Suppressor macrophage (primary cell): ENCODE measurements around the gene MECP2.

ENCODE experiments used
- DNase-seq, 4 experiments: peaks; one replicate each; pipeline ENCODE4 v3.0.0-alpha.2; 2020 to 2022

Gene MECP2

DNA sequence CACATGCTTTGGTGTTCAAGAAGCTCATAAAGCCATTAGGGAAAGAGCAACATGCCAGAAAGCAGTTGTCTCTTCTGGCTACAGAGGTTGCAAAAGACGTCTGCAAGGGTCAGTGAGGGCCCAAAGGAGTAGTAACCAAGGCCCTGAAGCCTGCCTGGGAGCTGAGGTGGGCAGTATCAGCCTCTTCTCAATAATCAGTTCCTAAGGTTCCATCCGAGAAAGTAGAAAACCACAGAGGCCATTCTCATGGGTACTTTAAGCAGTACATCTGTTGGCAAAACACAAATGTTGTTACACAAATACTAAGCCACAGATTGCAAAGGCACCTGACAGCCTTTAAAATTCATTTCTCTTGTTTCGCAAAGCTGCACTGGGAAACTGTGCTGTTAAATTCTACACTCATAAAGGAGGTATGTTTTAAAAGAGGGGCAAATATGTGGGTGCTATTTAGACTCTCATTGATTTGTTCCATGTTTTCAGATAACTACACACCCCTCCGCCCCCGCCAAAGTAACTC, 37.7 kb downstream of the MECP2 start:
- no peak for DNase-seq

DNA sequence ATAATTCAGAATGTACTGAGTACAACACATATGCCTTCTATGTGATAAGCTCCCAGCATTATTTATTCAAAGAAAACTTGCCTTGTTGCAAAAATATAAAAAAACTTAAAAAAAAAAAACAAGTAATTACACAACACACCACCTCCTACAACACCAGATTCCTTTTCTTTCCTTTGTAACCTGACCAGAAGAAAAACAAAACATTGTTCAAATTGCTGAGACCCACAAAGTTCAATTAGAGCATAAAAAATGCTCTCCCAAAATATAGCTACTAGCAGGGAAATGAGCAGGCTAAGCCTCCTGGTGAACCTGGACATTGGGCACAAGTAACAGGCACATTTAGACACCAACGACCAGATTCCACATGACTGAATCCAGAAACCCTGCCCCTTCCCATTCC, 38.3 kb downstream of the MECP2 start:
- DNase-seq = no peak

DNA sequence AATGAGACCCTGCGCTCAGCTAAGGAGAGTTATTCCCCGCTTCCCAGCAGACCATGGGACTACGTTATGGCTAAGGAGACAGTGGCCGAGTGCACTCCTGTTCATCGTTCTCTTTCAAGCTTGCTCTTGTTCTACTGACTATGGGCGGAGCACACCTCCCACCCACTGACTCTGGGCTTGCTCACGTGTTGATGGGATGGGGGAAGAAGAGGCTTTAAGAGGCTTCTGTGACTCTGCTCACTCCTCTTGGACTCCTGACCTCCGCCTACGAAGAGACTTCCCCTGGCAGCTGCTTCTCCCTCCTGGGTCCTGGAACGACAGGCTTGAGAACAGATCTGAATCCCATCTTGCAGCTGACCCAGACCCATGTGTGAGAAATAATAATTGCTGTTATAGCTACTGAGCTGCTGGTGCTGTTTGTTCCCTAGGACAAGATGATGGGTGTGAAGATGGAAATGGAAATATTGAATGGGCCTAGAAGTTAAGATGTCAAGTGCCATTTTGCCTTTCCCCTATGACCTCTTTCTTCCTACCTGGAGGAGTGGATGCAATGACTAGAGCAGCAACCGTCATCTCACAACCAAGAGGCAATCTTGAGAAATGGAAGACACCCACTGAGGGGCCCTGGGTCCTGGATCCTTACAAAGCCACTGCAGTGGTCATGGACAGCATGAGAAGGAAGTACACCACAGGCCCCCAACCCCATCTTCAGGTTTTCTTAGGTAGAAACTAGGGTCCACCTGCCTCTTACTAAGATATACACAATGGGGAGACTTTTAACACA, 39.1 kb downstream of the MECP2 start:
- peak in 3 of 4 experiments; percentile 52 to 66 (median 57) for DNase-seq

DNA sequence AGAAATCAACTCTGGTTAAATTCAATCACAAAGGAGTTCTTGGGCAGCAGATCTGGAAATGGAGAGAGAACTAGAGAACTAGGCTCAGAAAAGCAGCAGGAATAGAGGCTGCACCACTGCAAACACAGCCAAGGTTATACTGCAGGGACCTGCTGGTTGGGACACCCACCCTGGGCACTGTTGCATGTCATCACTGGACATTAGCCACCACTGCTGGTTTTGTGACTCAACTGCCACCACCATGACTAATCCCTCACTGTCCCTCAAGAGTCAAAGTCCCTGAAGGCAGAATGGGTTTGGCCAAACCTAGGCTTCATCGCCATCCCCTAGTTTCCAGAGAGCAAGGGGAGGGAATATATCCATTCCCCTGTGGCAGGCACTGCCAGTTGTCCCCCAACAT, 39.7 kb downstream of the MECP2 start:
- DNase-seq = peak in 2 of 4 experiments; percentile 43

DNA sequence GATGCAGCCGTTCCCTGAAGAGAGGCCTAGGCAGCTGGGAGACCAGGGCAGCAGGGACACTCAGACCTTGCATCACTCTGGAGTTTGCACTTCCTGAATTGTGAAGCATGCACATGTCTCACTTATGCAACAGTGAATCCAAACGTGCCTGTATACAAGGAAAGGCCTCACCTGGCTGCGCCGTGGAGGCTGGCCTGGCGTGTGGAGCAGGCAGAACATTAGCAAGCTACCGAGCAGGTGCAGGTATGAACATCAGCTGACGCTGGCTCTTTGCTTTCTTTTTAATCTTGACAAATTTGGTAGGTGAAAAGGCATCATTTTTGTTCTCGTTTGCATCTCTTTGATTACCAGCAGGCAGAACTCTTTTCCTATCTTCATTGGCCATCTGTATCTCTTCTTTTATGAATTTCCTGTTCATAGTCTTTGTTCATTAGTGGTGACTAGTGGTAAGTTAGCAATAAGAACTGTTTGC, 40.7 kb downstream of the MECP2 start:
- peak; percentile 53 to 71 (median 70) for DNase-seq

DNA sequence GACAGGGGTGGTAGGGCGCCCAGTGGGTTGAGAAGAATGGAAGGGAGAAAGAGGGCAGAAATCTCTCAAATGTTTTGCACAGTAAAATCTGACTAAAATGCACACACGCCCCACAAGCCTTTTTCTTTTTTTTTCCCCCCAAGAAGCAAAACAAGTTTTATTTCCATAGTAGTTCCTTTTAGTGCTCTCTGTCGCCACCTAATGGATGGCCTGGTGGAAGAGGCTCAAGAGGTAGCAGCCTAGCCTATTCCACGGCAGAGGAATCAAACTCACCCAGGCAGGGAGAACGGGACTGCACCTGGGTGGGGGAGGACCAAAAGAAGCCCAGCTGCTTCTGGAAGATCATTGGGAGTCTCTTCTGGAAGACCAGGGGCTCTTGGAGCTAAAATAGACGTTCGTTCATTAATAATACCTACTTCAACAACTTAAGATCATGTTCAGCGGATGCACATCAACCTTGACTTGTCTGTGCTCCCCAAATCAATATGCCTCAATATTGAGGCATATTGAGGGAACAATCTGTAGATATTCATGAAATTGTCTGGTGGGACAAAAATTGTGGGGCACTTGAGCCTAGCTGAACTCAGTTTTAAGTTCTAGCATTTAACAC, 46.2 kb downstream of the MECP2 start:
- peak; percentile 69 to 80 (median 75) for DNase-seq

DNA sequence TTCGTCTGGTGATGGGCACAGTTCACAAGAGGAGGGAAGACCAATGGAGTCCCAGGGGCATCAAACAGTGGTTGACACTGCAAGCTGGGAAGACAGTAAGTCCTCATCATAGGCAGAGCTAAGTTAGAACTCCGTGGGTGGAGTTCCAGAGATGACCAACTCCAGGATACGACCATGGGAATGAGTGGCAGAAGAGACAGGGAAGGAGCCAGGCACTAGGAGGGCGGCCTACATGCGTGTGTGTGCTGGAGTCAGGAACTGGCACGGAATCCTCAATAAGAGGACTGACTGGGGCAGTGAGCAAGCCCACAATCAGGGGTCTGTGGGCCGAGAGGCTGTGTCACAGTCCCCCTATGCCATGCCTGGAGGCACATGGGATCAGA, 47.4 kb downstream of the MECP2 start:
- no peak for DNase-seq

DNA sequence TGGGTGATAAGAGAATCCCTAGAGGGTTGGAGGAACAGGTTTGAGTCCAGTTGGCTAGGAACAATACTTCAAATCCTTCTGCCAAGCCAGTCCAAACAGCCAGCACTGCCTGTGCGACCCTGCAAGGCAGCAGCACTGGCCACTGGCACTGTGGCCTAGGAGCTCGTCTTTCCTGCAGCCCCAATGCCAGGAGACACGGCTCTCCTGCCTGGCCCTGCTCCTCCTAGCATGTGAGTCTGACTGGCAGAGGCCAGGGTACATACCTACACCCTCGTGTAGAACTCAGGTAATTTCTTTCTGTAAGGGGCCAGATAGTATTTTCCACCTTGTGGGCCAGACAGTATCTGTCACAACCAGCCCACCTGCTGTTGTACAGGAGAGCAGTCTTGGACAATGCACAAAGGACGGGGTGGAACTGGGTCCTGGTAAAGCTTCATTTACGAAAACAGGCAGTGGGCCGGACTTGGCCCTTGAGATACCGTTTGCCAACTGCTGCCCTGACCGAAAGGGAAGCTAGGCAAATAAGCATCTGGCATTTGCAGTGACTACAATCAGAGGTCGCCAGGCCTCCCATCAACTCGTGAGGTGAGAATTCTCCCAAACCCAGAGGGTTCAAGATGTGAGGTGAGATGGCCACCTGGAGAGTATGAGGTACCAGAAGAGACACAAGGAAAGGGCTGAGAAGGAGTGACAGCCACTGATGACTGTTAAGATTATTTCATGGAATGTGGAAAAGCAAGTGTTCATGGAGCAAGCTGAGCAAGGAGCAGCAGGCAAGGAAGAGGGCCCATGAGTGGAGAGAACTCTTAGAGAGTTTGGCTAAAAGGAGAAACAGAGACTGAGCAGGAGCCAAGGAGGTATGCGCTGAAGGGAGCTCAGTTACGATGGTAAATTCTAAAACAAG, 48.1 kb downstream of the MECP2 start:
- no peak for DNase-seq

DNA sequence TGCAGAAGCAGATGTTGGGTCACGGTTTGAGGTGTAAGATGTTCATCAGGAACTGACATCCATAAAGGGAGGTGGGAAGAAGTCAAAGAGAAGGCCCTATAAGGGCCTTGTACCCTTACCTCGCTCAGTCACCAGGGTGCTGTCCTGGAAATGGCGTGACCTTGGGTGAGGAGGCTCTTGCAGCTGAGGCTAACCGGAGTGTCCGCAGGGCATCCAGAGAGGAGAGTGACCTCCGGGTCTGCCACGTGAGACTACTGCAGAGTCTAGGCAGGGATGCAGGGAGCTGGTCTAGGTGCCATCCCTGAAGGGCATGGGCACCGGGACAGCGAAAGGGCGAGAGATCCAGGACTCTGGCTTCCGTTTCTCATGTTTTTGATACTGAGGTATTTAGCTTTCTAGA, 49.1 kb downstream of the MECP2 start:
- no peak for DNase-seq

DNA sequence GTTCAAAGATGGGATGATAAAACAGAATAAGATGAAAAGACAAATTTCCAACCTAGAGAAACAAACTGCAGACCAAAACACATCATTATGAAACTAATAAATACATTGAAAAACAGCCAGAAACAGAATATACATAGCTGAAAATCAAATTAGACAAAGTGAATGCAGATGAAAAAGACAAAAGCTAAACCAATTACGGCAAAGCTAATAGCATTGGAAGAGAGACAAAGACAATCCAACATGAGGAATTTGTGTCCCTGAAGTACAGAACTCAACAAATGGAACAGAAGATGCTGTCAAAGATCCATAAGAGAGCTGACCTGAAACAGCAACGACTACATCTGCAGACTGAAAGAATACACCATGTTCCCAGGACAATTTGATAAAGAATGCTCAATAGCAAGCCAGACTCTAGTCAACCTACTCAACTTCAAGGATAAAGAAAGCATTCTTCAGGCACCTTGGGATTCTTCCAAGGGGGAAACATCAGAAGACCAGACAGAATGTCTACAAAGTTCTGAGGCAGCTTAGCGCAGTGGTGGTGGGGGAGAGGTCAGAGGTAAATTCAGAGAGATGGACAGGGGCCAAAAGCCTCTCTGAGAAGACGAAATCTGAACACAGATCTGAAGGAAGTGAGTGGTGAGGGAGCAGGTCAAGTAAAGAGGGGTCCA, 50.4 kb downstream of the MECP2 start:
- no peak for DNase-seq

DNA sequence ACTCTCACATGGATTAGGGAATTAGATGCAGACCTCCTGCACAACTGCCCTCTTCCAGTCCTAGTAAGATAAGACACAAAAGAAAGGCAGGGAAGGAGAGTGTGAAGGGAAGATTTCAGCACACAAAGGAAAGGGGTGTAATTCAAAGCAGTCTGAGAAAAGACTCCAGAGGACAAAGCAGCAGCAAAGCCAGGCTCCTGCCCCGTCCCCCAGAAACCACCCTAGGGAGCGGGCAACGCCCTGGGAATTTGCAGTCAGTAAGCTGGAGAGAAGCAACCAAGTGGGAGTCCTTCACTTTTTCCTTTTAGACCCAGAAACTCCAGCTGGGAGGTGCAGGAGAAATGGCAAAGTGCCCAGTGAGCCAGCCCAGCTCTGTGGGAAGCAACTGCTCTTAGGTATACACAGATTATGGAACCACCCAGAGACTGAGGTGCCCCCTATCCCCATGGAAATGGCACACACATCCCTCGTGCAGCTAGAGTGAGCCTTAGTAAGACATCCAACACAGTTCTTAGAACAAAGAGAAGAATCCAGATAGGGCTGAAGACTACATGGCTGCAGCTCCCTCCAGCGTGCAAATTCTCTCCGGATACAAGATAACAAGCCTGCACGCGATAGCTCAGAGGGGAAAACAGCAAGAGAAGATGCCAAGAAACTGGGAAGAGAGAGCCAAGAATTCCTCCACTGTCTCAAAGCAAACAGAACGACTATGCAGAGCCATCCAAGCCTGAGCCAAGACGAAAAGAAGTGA, 51.3 kb downstream of the MECP2 start:
- no peak for DNase-seq

DNA sequence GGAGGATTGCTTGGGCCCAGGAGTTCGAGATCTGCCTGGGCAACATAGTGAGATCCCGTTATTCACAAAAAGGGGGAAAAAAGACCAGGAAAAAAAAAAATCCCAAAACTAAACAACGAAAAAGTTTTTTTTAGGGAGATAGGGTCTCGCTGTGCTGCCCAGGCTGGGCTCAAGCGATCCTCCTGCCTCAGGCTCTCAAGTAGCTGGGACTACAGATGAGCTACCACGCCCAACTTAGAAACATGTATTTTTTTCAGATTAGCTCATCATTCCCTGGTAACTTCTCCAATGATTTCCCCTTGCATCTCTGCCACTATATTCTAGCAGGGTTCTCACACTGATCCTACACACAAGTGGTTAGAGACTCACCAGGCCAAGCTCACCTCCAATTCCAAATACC, 53.4 kb downstream of the MECP2 start:
- DNase-seq = no peak

DNA sequence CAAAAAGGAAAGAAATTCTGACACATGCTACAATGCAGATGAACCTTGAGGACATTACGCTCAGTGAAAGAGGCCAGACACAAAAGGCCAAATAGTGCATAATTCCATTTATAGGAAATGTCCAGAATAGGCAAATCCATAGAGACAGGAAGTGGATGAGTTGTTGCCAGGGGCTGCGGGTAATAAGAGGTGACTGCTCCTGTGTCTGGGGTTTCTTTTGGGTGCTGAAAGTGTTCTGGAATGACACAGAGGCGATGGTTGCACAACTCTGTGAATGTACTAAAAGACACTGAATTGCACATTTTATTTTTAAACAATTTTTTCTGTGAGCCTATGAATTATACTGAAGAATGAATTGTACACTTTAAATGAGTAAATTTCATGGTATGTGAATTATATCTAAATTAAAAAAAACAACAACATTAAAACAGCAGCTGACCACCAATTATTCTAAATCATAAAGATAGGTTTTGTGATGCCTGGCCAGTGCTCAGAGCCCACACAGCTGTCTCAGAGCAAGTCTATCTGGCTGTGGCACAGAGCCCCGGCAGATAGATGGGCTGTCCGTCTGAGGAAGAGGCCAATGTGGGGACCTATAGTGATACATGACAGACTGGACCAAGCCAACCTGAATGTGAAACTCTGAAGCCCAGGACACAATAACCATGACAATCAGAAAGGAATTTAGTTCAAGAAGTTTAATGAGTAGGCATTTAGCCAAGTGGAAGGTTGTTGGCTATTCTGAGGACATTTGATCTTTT, 54.3 kb downstream of the MECP2 start:
- DNase-seq = peak; percentile 34 to 63 (median 56)

DNA sequence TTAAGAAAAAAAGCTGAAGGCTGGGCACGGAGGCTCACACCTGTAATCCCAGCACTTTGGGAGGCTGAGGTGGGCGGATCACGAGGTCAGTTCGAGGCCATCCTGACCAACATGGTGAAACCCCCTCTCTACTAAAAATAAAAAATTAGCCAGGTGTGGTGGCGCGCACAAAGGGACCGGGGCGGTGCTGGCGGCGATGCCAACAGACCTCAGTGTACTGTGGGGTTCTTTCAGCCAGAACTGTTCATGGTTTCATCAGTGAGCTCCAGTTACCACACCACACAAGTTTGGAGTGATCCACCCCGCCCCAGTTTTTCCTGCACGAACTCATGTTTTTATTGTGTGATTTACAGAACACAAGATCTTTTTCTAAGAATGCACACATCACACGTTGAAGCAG, 56.7 kb downstream of the MECP2 start:
- DNase-seq = peak in 1 of 4 experiments; percentile 20

DNA sequence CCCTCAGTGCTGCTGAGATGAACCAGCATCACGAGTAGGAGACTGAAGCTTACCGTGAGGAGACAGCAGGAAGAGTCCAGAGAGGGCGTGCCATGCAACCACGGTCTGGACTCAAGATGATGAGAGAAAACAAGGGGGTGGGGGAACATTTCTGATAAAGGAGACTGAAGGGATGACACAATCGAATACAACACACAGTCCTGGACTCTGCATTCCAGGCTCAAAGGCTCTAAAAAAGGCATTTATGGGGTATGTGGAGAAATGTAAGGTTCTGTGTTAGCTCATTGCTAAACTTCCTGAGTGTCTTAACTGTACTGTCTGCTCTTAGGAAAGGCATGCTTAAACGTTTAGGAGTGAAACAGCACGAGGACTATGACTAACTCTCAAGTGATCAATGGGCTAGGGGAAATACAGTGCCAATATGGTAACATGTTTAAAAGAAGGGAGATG, 57.2 kb downstream of the MECP2 start:
- DNase-seq = peak; percentile 70 to 92 (median 81)

DNA sequence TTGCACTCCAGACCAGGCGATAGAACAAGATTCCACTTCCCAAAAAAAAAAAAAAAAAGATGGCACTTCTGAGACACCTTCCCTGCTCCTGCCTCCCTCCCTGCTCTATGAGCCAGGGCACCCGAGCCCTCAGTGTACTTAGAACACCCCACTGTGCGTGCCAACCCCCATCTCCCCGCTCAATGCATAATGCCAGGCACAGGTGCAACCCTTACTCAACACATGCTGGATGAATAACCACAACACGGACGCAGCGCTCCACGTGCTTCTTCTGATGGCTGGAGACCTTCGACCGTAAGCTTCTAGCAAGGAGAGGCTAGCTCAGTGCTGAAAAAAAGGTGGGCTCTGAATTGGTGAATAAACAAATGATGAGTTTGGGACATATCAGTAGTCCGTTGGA, 57.9 kb downstream of the MECP2 start:
- DNase-seq = no peak

DNA sequence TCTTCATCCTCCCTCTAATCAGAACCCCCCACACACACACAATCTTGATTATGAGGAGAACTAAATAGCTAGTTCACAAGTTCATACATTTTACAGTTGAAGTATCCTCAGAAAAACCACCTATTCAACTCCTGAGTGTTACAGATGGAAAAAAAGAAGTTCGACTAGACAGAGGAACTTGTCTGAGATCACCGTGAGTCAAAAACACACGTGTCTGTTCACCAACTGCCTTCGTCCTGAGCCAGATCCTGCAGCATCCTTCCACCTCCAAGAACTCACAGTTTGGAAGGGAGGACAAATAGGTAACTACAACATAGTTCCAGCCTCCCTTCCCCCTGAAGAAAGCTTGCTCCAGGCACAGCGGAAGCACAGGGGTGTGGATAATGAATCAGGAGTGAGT, 58.9 kb downstream of the MECP2 start:
- peak in 2 of 4 experiments; percentile 37 to 40 for DNase-seq

DNA sequence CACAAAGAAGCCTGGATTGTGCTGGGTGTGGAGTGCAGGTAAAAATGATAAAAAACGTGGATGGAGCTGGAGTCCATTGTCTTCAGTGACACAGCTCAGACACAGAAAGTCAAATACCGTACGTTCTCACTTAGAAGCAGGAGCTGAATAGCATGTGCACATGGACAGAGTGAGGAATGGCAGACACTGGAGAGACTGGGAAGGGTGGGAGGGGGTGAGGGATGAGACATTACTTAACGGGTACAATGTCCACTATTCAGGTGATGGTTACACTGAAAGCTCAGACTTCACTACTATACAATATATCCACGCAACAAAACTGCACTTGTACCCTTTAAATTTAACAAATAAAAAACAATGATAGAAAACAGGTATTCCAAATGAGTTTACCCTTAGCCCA, 59.8 kb downstream of the MECP2 start:
- no peak for DNase-seq

DNA sequence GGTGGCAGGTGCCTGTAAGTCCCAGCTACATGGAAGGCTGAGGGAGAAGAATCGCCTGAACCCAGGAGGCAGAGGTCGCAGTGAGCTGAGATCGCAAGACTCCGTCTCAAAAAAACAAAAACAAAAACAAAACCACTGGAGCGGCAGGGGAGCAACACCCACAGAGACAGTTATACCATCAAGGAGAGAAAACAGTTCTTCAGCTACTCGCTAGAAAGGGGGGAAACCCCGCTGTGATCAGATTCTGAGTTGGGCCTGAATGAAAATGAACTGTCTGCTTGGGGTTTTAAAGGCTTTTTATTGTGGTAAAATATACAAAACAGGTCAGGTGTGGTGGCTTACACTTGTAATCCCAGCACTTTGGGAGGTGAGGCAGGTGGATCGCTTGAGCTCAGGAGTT, 61.0 kb downstream of the MECP2 start:
- DNase-seq = no peak

DNA sequence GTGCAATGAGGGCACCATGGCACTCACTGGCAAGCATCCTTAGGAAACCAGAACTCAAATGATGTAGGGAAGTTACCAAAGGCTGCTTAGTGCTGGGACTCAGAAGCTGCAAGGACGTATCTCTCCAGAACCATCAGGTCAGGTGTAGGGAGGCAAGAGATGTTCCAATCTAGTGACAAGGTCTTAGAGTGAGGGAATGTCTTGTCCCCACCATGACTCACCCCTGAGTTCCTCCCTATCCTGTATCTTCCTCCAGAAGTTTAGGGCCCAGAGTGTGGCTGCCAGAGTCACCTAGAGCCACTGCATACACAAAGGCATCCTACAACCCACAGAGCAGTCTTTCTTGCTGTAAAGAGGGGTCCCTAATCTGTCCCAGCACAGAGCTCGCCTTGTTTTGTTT, 63.7 kb downstream of the MECP2 start:
- DNase-seq = no peak

DNA sequence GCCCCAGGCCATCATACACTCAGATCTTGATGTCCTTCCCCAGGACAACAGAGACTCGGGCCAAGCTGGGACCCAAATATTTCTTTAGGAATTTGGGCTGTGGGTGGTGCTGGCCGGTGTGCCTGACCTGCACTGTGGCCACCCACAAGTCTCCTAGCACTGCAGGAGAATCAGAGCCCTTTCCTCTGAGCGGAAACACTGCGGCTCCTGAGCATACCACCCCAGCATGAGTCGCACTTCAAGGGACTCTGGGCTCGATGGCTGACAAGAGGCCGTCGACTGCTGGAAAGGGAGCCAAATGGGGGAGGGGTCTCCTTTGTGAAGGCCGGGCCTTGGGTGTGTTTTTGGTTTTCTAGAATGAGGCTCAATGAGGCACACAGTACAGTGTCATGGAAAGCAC, 64.9 kb downstream of the MECP2 start:
- no peak for DNase-seq
